Small intestine (tissue), 7 donors: ENCODE data around the gene LYPD8. TPM values are rescaled to one million over a fixed set of nuclear protein-coding genes. Genes with fewer than 3 reads are reported as not detected.
"Not testable (repeated sequence)": the region's sequence is repeated elsewhere in the genome, so short reads cannot be mapped to it uniquely, and the experiment has no call there.

Source experiments
- DNase-seq, 2 donors: peaks; one replicate each; pipeline versions ENCODE4 v3.0.0 to v3.0.0-alpha.2; 2013
- FAIRE-seq: peaks from 2 replicates; lab custom pipeline; 2012; peaks lifted over from hg19 to GRCh38; lab: Jason Lieb, UNC
- H3K27ac ChIP-seq, 3 donors: one replicate each; pipeline ENCODE4 v1.5.1; 2013; ENCODE audit warnings: low read length in 2 of 3, mild to moderate bottlenecking in 2 of 3, control low read depth in 1 of 3, inconsistent platforms in 1 of 3, low read depth in 1 of 3, moderate library complexity in 1 of 3
- H3K27me3 ChIP-seq, 3 donors: one replicate each; pipeline ENCODE4 v1.6.1; 2013; ENCODE audit warnings: low read length in 3 of 3, inconsistent platforms in 1 of 3; ENCODE audit not compliant: control insufficient read depth in 3 of 3, insufficient read depth in 3 of 3
- H3K36me3 ChIP-seq, 3 donors: one replicate each; pipeline ENCODE4 v1.6.1; 2013; ENCODE audit warnings: low read length in 3 of 3, inconsistent platforms in 1 of 3, low read depth in 1 of 3, mild to moderate bottlenecking in 1 of 3, moderate library complexity in 1 of 3; ENCODE audit not compliant: control insufficient read depth in 3 of 3, insufficient read depth in 2 of 3
- H3K4me1 ChIP-seq, 3 donors: one replicate each; pipeline ENCODE4 v1.6.1; 2013; ENCODE audit warnings: low read length in 2 of 3, inconsistent platforms in 1 of 3, low read depth in 1 of 3, mild to moderate bottlenecking in 1 of 3, moderate library complexity in 1 of 3; ENCODE audit not compliant: control insufficient read depth in 3 of 3, insufficient read depth in 2 of 3
- H3K4me3 ChIP-seq, 3 donors: one replicate each; pipeline ENCODE4 v1.5.1; 2013; ENCODE audit warnings: low read length in 3 of 3, control low read depth in 1 of 3, inconsistent platforms in 1 of 3, low read depth in 1 of 3, mild to moderate bottlenecking in 1 of 3, moderate library complexity in 1 of 3
- H3K9me3 ChIP-seq, 2 donors: one replicate each; pipeline ENCODE4 v1.6.1; 2013; ENCODE audit warnings: low read depth in 1 of 2, low read length in 1 of 2; ENCODE audit not compliant: control insufficient read depth in 2 of 2, insufficient read depth in 1 of 2
- WGBS, 3 donors: extraction: QIAGEN DNeasy Blood & Tissue Kit; methylation state at CpG; one replicate each; pipeline ENCODE4 v1.1.7; 2013; 5-methylcytosine and 5-hydroxymethylcytosine counted together
- polyA plus RNA-seq, 4 donors: library from polyadenylated mRNA; stranded (reverse) in 3 of 4; unstranded in 1 of 4; fragments of 200-250 nt in 3 of 4; fragments of 120-200 nt in 1 of 4; gene quantifications; one replicate each; pipeline versions ENCODE4 v1.2.1 to v1.2.3, GENCODE V29; 2013
- donor health status: healthy with polysubstance abuse.
- donor health status: control.
- donor health status: control.
- donor health status: Bipolar disorder and iron deficiency.
- donor health status: healthy.

LYPD8 gene
- polyA plus RNA-seq, 4 donors = 0.81 to 3.4 (median 2.4) TPM; not detected in 1

GRCh38 chr1:248792342-248792741 lies 36.8 kb upstream of the LYPD8 start:
- no peak for DNase-seq
- H3K36me3 ChIP-seq = no peaks in the 10 kb centered on the region
- H3K4me1 ChIP-seq = peaks cover 2 to 24% (median 7%) of the 10 kb centered on the region in 3 donors
- no peak overlapping the region for H3K4me3 ChIP-seq
- FAIRE-seq = no peak
- WGBS, 3 donors = 74 to 94% (median 82%) methylated on average over 5 of the region's 5 CpGs
- peaks cover 0 to 36% of the 10 kb centered on the region in 2 donors for H3K9me3 ChIP-seq
- no peaks in the 10 kb centered on the region for H3K27me3 ChIP-seq
- no peak overlapping the region for H3K27ac ChIP-seq

- 42 to 72% (median 46%) methylated on average over 4 of the region's 4 CpGs for WGBS, 3 donors
- DNase-seq (peak; percentile 62 to 77), FAIRE-seq (no peak)
- no peaks in the 10 kb centered on the region for H3K36me3 ChIP-seq
- no peak overlapping the region for H3K4me3 ChIP-seq
- H3K27ac ChIP-seq = peak overlapping the region in 1 of 3 donors; percentile 65
- H3K4me1 ChIP-seq = peaks cover 2 to 24% (median 12%) of the 10 kb centered on the region in 3 donors
- H3K27me3 ChIP-seq = no peaks in the 10 kb centered on the region
- peaks cover 0 to 36% of the 10 kb centered on the region in 2 donors for H3K9me3 ChIP-seq
These were observed 35.5 kb upstream of the LYPD8 start for GRCh38 chr1:248791010-248791409.

GRCh38 chr1:248790456-248790855 lies 34.9 kb upstream of the LYPD8 start:
- DNase-seq = no peak
- H3K36me3 ChIP-seq = no peaks in the 10 kb centered on the region
- H3K4me1 ChIP-seq = peaks cover 2 to 24% (median 12%) of the 10 kb centered on the region in 3 donors
- peak overlapping the region in 1 of 3 donors; percentile 65 for H3K27ac ChIP-seq
- H3K4me3 ChIP-seq = no peak overlapping the region
- FAIRE-seq = no peak
- WGBS, 3 donors = 82 to 88% (median 85%) methylated on average over 5 of the region's 5 CpGs
- H3K27me3 ChIP-seq = no peaks in the 10 kb centered on the region
- peaks cover 0 to 32% of the 10 kb centered on the region in 2 donors for H3K9me3 ChIP-seq

- WGBS, 3 donors = 22 to 73% (median 44%) methylated on average over 2 of the region's 2 CpGs
- FAIRE-seq = not testable (repeated sequence)
- DNase-seq = peak in 1 of 2 donors; percentile 71
These were observed 33.8 kb upstream of the LYPD8 start for GRCh38 chr1:248789337-248789736.

GRCh38 chr1:248788327-248788726 lies 32.8 kb upstream of the LYPD8 start:
- no peak overlapping the region for H3K4me3 ChIP-seq
- H3K27ac ChIP-seq = no peak overlapping the region
- H3K27me3 ChIP-seq = no peaks in the 10 kb centered on the region
- H3K9me3 ChIP-seq = peaks cover 0 to 18% of the 10 kb centered on the region in 2 donors
- DNase-seq (peak in 1 of 2 donors; percentile 66), FAIRE-seq (no peak)
- H3K36me3 ChIP-seq = no peaks in the 10 kb centered on the region
- WGBS, 3 donors = 57 to 72% (median 63%) methylated on average over 3 of the region's 3 CpGs
- peaks cover 2 to 32% (median 12%) of the 10 kb centered on the region in 3 donors for H3K4me1 ChIP-seq

More at GRCh38 chr1:248789337-248789736, 33.8 kb upstream of the LYPD8 start:
- not testable (repeated sequence) for H3K27me3 ChIP-seq, H3K4me3 ChIP-seq, H3K36me3 ChIP-seq, H3K27ac ChIP-seq
- peaks cover 0 to 26% of the 10 kb centered on the region in 2 donors for H3K9me3 ChIP-seq
- peaks cover 2 to 24% (median 12%) of the 10 kb centered on the region in 3 donors for H3K4me1 ChIP-seq

GRCh38 chr1:248787430-248787829 lies 31.9 kb upstream of the LYPD8 start:
- no peaks in the 10 kb centered on the region for H3K27me3 ChIP-seq
- no peaks in the 10 kb centered on the region for H3K36me3 ChIP-seq
- DNase-seq (no peak), FAIRE-seq (no peak)
- peaks cover 0 to 9% of the 10 kb centered on the region in 2 donors for H3K9me3 ChIP-seq
- H3K4me1 ChIP-seq = peaks cover 2 to 40% (median 14%) of the 10 kb centered on the region in 3 donors
- WGBS, 3 donors = 87 to 97% (median 92%) methylated on average over 4 of the region's 4 CpGs
- no peak overlapping the region for H3K4me3 ChIP-seq
- no peak overlapping the region for H3K27ac ChIP-seq

GRCh38 chr1:248786156-248786555 lies 30.6 kb upstream of the LYPD8 start:
- FAIRE-seq (no peak), DNase-seq (peak; percentile 46 to 50)
- WGBS, 3 donors = 40 to 66% (median 41%) methylated on average over 3 of the region's 3 CpGs
- Histone ChIP-seq H3K9me3 (peaks cover 0 to 2% of the 10 kb centered on the region in 2 donors), H3K4me1 (peaks cover 2 to 43% (median 15%) of the 10 kb centered on the region in 3 donors), H3K27ac (no peak overlapping the region), H3K36me3 (no peaks in the 10 kb centered on the region), H3K27me3 (no peaks in the 10 kb centered on the region), H3K4me3 (no peak overlapping the region)

GRCh38 chr1:248783367-248783766 lies 27.8 kb upstream of the LYPD8 start:
- 24 to 48% (median 27%) methylated on average over 3 of the region's 3 CpGs for WGBS, 3 donors
- Histone ChIP-seq H3K27ac (peak overlapping the region in 1 of 3 donors; percentile 72), H3K27me3 (no peaks in the 10 kb centered on the region), H3K9me3 (peaks cover 0 to 23% of the 10 kb centered on the region in 2 donors), H3K4me1 (peaks cover 2 to 29% (median 8%) of the 10 kb centered on the region in 3 donors), H3K36me3 (no peaks in the 10 kb centered on the region), H3K4me3 (no peak overlapping the region)
- FAIRE-seq (no peak), DNase-seq (no peak)
